Muscle of arm (tissue), 12 donors: ENCODE results near the gene C3orf18. TPM values are rescaled to one million over a fixed set of nuclear protein-coding genes. Genes with fewer than 3 reads are reported as not detected.

Experiments used
- DNase-seq: peaks from one replicate; pipeline ENCODE4 v3.0.0-alpha.2; 2013
- polyA plus RNA-seq, 12 donors: library from polyadenylated mRNA; unstranded; fragments of 120-200 nt; gene quantifications; one replicate each; pipeline ENCODE4 v1.2.1, GENCODE V29; 2013; ENCODE audit not compliant: insufficient read length in 12 of 12

C3orf18 gene
- polyA plus RNA-seq, 12 donors, result 13.0 to 24.8 (median 17.3) TPM; not detected in 1

- DNase-seq, result no peak
Observed at GRCh38 chr3:50552598-50552997, 14.9 kb downstream of the C3orf18 start.

- DNase-seq, result no peak
Observed at GRCh38 chr3:50551681-50552435, 15.7 kb downstream of the C3orf18 start.

GRCh38 chr3:50551054-50551659 lies 16.4 kb downstream of the C3orf18 start:
- DNase-seq, result no peak

GRCh38 chr3:50550079-50550736 lies 17.3 kb downstream of the C3orf18 start:
- peak; percentile 51 for DNase-seq

- DNase-seq, result no peak
Observed at GRCh38 chr3:50549226-50549625, 18.3 kb downstream of the C3orf18 start.

GRCh38 chr3:50545781-50546180 lies 21.8 kb downstream of the C3orf18 start:
- no peak for DNase-seq

- peak; percentile 77 for DNase-seq
Observed at GRCh38 chr3:50542177-50543034, 25.1 kb downstream of the C3orf18 start.

GRCh38 chr3:50539356-50540286 lies 27.9 kb downstream of the C3orf18 start:
- no peak for DNase-seq

- DNase-seq, result no peak
Observed at GRCh38 chr3:50537421-50538129, 30.0 kb downstream of the C3orf18 start.

- DNase-seq, result no peak
Observed at GRCh38 chr3:50536471-50537180, 30.9 kb downstream of the C3orf18 start.

GRCh38 chr3:50534681-50535330 lies 32.7 kb downstream of the C3orf18 start:
- no peak for DNase-seq

GRCh38 chr3:50533807-50534461 lies 33.6 kb downstream of the C3orf18 start:
- no peak for DNase-seq

GRCh38 chr3:50533316-50533715 lies 34.2 kb downstream of the C3orf18 start:
- no peak for DNase-seq

GRCh38 chr3:50532062-50532705 lies 35.4 kb downstream of the C3orf18 start:
- no peak for DNase-seq

GRCh38 chr3:50531201-50531600 lies 36.3 kb downstream of the C3orf18 start:
- no peak for DNase-seq

- no peak for DNase-seq
Observed at GRCh38 chr3:50530001-50530970, 37.3 kb downstream of the C3orf18 start.

GRCh38 chr3:50525987-50526386 lies 41.6 kb downstream of the C3orf18 start:
- DNase-seq, result no peak
